Measurements from ENCODE around the gene SCAI.

DNA sequence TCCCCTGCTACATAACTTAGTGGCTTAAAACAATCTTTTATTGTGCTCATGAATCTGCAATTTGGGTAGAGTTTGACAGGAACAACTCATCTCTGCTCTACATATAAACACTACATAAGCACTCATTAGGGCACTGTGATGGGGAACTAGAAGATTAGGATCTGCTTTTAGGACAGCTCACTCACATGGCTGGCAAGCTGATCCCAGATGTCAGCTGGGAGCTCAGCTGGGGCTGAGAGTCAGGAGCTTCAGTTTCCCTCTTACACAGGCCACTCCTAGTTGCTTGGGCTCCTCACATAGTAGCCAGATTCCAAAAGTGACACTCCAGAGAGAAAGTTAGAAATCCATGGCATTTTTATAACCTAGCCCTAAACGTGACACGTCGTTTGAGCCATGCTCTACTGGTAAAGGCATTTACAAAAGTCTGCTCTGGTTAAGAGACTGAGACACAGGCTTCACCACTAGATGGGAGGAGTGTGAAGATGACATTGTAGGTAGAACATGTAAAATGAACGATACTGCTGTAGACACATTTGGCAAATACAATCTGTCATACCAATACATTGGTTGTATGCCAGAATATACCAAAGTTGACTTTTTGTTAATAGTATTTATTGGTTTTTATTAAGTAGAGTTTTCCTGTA is 23.6 kb downstream of the SCAI start:
- TF ChIP-seq POLR2A (IDR thresholded peaks at IDR 0.05): no peak
- TF ChIP-seq, protein P1, sequence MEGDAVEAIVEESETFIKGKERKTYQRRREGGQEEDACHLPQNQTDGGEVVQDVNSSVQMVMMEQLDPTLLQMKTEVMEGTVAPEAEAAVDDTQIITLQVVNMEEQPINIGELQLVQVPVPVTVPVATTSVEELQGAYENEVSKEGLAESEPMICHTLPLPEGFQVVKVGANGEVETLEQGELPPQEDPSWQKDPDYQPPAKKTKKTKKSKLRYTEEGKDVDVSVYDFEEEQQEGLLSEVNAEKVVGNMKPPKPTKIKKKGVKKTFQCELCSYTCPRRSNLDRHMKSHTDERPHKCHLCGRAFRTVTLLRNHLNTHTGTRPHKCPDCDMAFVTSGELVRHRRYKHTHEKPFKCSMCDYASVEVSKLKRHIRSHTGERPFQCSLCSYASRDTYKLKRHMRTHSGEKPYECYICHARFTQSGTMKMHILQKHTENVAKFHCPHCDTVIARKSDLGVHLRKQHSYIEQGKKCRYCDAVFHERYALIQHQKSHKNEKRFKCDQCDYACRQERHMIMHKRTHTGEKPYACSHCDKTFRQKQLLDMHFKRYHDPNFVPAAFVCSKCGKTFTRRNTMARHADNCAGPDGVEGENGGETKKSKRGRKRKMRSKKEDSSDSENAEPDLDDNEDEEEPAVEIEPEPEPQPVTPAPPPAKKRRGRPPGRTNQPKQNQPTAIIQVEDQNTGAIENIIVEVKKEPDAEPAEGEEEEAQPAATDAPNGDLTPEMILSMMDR (IDR thresholded peaks at IDR 0.05): no peak
